ENCODE measurements around the gene WDFY2.

The WDFY2 gene

DNA sequence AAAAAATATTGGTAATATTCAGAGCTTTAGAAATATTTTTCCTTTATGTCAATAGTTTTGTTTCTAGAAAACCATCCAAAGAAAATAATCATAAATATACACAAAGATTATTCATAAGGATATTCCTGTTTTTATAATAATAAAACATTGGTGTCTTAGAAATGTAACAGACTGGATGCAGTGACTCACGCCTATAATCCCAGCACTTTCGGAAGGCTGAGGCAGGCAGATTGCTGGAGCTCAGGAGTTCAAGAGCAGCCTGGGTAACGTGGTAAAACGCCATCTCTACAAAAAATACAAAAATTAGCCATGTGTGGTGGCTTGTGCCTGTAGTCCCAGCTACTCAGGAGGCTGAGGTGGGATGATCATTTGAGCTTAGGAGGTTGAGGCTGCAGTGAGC is 112.9 kb downstream of the WDFY2 start:
- no peaks in the 10 kb centered on the region for H3K36me3 ChIP-seq (ENCODE audit: insufficient read depth, low read length)
- H3K27ac ChIP-seq (ENCODE audit: low read depth, low read length), result no peak overlapping the region
- H3K4me1 ChIP-seq (ENCODE audit: insufficient read depth, low read length), result no peaks in the 10 kb centered on the region
- H3K4me3 ChIP-seq (ENCODE audit: low read depth in 1 of 2, low read length in 2 of 2), result no peak overlapping the region
- no peak overlapping the region for H3K9ac ChIP-seq (ENCODE audit: low read length)
- H3K27me3 ChIP-seq (ENCODE audit: control insufficient read depth in 1 of 2, insufficient read depth in 2 of 2, low read length in 2 of 2), result no peaks in the 10 kb centered on the region
- no peaks in the 10 kb centered on the region for H3K9me3 ChIP-seq (ENCODE audit: low read length)

DNA sequence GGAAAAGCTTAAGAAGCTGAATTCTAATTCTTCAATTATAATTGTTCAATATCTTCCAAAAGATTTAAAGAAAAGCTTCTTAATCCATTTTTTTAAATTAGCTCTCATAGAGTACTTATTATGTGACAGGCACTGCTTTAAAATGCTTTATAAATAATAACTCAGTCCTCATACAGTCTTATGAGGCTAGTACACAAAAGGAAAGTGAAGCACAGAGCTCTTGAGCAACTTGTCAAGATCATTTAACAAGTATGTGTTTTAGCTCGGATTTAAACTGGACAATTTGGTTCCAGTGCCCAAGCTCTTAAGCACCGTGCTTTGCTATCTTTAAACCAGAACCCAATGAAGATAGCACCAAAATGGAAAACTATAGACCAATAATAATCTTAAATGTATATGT is 113.6 kb downstream of the WDFY2 start:
- no peaks in the 10 kb centered on the region for H3K9me3 ChIP-seq (ENCODE audit: low read length)

DNA sequence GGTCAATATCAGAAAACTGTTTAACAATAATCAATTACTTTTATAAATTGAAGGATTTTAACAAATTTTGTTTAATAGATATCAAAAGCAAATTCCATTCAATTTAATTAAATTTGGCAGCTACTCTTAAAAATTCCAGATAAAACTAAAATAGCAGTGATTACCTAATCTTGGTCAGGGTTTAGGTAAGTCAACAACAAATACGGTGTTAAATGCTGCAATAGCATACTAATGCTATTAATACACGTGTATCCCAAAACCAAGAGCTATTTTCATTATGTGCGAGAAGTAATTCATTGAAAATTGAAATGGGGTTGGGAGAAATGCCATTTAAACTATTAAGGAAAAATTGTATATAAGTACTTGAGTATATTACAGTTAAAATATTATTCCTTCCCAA is 114.1 kb downstream of the WDFY2 start:
- no peak overlapping the region for H3K4me3 ChIP-seq (ENCODE audit: low read depth in 1 of 2, low read length in 2 of 2)
- no peaks in the 10 kb centered on the region for H3K9me3 ChIP-seq (ENCODE audit: low read length)
- no peak overlapping the region for H3K27ac ChIP-seq (ENCODE audit: low read depth, low read length)
- no peaks in the 10 kb centered on the region for H3K36me3 ChIP-seq (ENCODE audit: insufficient read depth, low read length)
- no peaks in the 10 kb centered on the region for H3K4me1 ChIP-seq (ENCODE audit: insufficient read depth, low read length)
- no peaks in the 10 kb centered on the region for H3K27me3 ChIP-seq (ENCODE audit: control insufficient read depth in 1 of 2, insufficient read depth in 2 of 2, low read length in 2 of 2)
- no peak overlapping the region for H3K9ac ChIP-seq (ENCODE audit: low read length)

More for the DNA sequence above, 113.6 kb downstream of the WDFY2 start:
- Histone ChIP-seq H3K4me3 (ENCODE audit: low read depth in 1 of 2, low read length in 2 of 2) (no peak overlapping the region), H3K27ac (ENCODE audit: low read depth, low read length) (no peak overlapping the region), H3K36me3 (ENCODE audit: insufficient read depth, low read length) (no peaks in the 10 kb centered on the region), H3K9ac (ENCODE audit: low read length) (no peak overlapping the region), H3K4me1 (ENCODE audit: insufficient read depth, low read length) (no peaks in the 10 kb centered on the region), H3K27me3 (ENCODE audit: control insufficient read depth in 1 of 2, insufficient read depth in 2 of 2, low read length in 2 of 2) (no peaks in the 10 kb centered on the region)

DNA sequence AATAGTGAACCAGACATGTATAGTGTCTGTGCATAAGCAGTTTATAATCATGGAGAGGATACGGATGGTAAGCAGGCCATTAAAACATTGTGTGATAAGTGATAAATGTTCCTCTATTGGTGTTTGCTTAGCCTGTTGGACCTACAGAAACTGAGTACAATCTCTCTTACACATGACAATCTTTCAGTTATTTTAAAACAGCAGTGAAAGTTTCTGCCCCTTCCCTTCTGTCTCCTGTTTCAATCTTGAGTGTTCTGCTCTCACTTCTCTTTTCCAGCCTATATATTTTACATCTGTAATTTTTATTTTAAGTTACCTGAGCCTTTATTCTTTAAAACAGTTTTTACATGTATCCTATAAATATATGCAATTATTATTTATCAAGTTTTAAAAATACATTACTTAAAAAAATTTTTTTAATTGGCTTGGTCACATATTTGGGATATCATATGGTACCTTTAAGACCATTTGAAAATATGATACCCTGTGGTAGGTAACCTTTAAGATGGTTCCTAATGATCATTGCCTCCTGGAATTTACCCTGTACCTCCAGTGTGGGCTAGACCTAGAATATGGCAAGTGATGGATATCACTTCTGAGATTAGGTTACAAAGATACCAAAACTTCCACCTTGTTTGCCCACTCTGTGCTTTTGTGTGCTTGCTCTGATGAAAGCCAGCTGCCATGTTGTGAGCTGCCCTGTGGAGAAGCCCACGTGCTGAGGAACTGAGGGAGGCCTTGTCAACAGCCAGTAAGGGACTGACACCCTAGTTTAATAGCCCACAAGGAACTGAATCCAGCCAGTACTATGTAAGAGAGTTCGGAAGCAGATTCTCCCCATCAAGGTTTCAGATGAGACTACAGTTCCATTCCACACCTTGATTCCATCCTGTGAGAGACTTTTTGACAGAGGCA is 120.4 kb downstream of the WDFY2 start:
- no peak overlapping the region for H3K27ac ChIP-seq (ENCODE audit: low read depth, low read length)
- H3K36me3 ChIP-seq (ENCODE audit: insufficient read depth, low read length), result no peaks in the 10 kb centered on the region
- no peak overlapping the region for H3K4me3 ChIP-seq (ENCODE audit: low read depth in 1 of 2, low read length in 2 of 2)
- H3K9ac ChIP-seq (ENCODE audit: low read length), result no peak overlapping the region
- H3K27me3 ChIP-seq (ENCODE audit: control insufficient read depth in 1 of 2, insufficient read depth in 2 of 2, low read length in 2 of 2), result no peaks in the 10 kb centered on the region
- no peaks in the 10 kb centered on the region for H3K9me3 ChIP-seq (ENCODE audit: low read length)
- no peaks in the 10 kb centered on the region for H3K4me1 ChIP-seq (ENCODE audit: insufficient read depth, low read length)

DNA sequence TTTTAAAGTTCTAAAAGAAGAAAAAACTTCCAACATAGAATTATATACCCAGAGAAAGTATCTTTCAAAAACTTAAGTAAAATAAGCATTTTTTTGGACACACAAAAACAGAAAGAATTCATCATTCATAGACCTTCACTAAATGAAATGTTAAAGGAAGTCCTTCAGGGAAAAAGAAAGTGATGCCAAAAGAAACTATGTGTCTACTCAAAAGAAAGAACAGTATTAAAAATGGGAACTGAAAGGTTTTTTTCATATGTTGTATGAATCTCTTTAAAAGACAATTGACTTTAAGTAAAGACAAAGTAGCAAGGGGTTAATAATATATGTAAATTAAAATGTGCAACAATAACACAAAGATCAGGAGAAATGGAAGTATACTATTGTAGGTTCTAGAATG is 123.2 kb downstream of the WDFY2 start:
- Histone ChIP-seq H3K9me3 (ENCODE audit: low read length) (no peaks in the 10 kb centered on the region), H3K4me1 (ENCODE audit: insufficient read depth, low read length) (no peaks in the 10 kb centered on the region), H3K27ac (ENCODE audit: low read depth, low read length) (no peak overlapping the region), H3K9ac (ENCODE audit: low read length) (no peak overlapping the region), H3K36me3 (ENCODE audit: insufficient read depth, low read length) (no peaks in the 10 kb centered on the region), H3K4me3 (ENCODE audit: low read depth in 1 of 2, low read length in 2 of 2) (no peak overlapping the region), H3K27me3 (ENCODE audit: control insufficient read depth in 1 of 2, insufficient read depth in 2 of 2, low read length in 2 of 2) (no peaks in the 10 kb centered on the region)

DNA sequence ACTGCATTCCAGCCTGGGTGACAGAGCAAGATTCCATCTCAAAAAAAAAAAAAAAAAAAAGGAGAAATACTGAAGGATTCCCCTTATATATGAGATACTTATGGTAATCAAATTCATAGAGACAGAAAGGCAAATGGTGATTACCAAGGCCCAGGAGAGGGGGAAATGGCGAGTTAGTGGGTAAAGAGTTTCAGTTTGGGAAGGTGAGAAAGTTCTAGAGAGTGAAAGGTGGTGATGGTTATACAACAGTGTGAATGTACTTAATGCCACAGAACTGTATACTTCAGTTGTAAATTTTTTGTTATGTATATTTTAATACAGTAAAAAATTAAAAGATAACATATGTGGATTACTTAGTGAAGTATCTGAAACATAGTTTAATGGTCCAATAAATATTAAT is 129.5 kb downstream of the WDFY2 start:
- Histone ChIP-seq H3K9ac (ENCODE audit: low read length) (no peak overlapping the region), H3K4me1 (ENCODE audit: insufficient read depth, low read length) (no peaks in the 10 kb centered on the region), H3K27me3 (ENCODE audit: control insufficient read depth in 1 of 2, insufficient read depth in 2 of 2, low read length in 2 of 2) (no peaks in the 10 kb centered on the region), H3K4me3 (ENCODE audit: low read depth in 1 of 2, low read length in 2 of 2) (no peak overlapping the region), H3K36me3 (ENCODE audit: insufficient read depth, low read length) (no peaks in the 10 kb centered on the region), H3K27ac (ENCODE audit: low read depth, low read length) (no peak overlapping the region), H3K9me3 (ENCODE audit: low read length) (no peaks in the 10 kb centered on the region)

DNA sequence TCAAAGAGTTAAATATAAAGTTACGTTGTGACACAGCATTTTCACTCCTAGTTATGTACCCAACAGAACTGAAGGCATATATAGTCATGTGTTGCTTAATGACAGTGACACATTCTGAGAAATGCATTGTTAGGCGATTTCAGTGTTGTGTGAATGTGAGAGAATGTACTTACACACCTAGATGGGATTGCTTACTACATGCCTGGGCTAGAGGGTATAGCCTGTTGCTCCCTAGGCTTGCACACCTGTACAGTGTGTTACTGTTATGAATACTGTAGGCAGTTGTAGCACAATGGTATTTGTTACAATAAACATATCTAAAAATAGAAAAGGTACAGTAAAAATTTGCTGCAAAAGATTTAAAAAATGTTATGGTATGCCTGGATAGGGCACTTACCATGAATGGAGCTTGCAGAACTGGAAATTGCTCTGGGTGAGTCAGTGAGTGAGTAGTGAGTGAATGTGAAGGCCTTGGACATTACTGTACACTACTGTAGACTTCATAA is 130.5 kb downstream of the WDFY2 start:
- no peak overlapping the region for H3K4me3 ChIP-seq (ENCODE audit: low read depth in 1 of 2, low read length in 2 of 2)
- no peaks in the 10 kb centered on the region for H3K27me3 ChIP-seq (ENCODE audit: control insufficient read depth in 1 of 2, insufficient read depth in 2 of 2, low read length in 2 of 2)
- H3K9me3 ChIP-seq (ENCODE audit: low read length), result no peaks in the 10 kb centered on the region
- no peak overlapping the region for H3K27ac ChIP-seq (ENCODE audit: low read depth, low read length)
- H3K36me3 ChIP-seq (ENCODE audit: insufficient read depth, low read length), result no peaks in the 10 kb centered on the region
- no peaks in the 10 kb centered on the region for H3K4me1 ChIP-seq (ENCODE audit: insufficient read depth, low read length)
- H3K9ac ChIP-seq (ENCODE audit: low read length), result no peak overlapping the region

DNA sequence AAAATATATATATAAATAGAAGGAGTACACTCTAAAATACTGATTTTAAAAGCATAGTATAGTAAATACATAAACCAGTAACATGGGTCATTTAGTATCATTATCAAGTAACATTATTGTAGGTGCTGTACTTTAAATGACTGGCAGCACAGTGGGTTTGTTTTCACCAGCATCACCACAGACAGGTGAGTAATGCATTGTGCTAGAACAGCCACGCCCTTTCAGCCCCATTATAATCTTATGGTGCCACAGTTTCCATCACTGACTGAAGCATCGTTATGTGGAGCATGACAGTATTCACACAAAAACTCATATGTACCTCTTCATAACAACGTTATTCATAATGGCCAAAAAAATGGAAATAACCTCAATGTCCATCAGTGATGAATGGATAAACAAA is 131.4 kb downstream of the WDFY2 start:
- H3K9me3 ChIP-seq (ENCODE audit: low read length), result no peaks in the 10 kb centered on the region
- H3K36me3 ChIP-seq (ENCODE audit: insufficient read depth, low read length), result no peaks in the 10 kb centered on the region
- peaks cover 3% of the 10 kb centered on the region for H3K4me1 ChIP-seq (ENCODE audit: insufficient read depth, low read length)
- no peak overlapping the region for H3K27ac ChIP-seq (ENCODE audit: low read depth, low read length)
- H3K4me3 ChIP-seq (ENCODE audit: low read depth in 1 of 2, low read length in 2 of 2), result no peak overlapping the region
- no peaks in the 10 kb centered on the region for H3K27me3 ChIP-seq (ENCODE audit: control insufficient read depth in 1 of 2, insufficient read depth in 2 of 2, low read length in 2 of 2)
- H3K9ac ChIP-seq (ENCODE audit: low read length), result no peak overlapping the region

DNA sequence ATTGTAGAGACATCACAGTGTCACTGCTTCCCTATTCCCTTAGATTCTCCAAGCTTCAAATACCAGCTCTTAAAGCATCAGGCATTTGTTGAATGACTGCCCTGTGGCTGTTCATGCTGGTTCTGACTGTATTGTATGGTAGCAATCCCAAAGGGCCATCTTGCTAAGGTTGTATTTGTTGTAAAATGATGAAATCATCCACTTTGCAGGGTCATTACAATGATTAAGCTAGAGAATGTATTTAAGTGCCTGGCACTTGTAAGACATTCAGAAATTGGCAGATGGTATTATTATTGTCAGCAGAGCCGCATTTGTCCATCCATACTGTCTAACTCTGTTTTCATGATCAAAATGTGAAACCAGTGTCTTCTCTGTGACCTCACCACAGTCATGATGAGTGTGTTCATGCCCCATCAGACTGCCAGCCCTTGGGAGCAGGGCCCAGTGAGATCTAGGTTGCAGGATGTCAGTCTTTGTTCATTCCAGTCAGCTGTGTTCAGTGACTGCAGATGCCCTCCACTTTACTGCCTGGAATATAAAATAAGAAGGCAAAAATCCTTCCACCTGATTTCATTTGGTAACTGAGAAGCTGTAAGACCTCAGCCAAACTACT is 133.6 kb downstream of the WDFY2 start:
- no peaks in the 10 kb centered on the region for H3K9me3 ChIP-seq (ENCODE audit: low read length)
- no peak overlapping the region for H3K4me3 ChIP-seq (ENCODE audit: low read depth in 1 of 2, low read length in 2 of 2)
- no peak overlapping the region for H3K27ac ChIP-seq (ENCODE audit: low read depth, low read length)
- H3K9ac ChIP-seq (ENCODE audit: low read length), result no peak overlapping the region
- no peaks in the 10 kb centered on the region for H3K36me3 ChIP-seq (ENCODE audit: insufficient read depth, low read length)
- H3K4me1 ChIP-seq (ENCODE audit: insufficient read depth, low read length), result peaks cover 15% of the 10 kb centered on the region
- no peaks in the 10 kb centered on the region for H3K27me3 ChIP-seq (ENCODE audit: control insufficient read depth in 1 of 2, insufficient read depth in 2 of 2, low read length in 2 of 2)

DNA sequence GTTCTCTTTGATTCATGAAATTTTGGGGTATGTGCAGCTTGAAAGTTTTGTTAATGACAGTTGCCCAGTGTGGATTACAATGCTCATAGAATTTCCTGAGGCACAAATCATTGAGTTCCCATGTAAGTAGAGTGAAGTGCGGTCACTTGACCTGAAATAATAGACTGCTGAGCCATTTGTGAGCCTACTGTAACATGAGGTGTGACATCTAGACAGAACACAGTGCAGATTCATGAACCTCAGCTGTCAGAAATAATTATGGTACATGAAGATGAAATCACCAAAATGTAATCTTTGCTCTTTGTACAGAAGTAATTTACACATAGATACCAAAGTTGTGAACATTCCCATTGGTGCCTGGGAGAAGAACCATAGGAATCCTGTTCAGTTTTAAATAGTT is 135.1 kb downstream of the WDFY2 start:
- Histone ChIP-seq H3K4me3 (ENCODE audit: low read depth in 1 of 2, low read length in 2 of 2) (no peak overlapping the region), H3K36me3 (ENCODE audit: insufficient read depth, low read length) (no peaks in the 10 kb centered on the region), H3K9me3 (ENCODE audit: low read length) (no peaks in the 10 kb centered on the region), H3K27me3 (ENCODE audit: control insufficient read depth in 1 of 2, insufficient read depth in 2 of 2, low read length in 2 of 2) (no peaks in the 10 kb centered on the region), H3K4me1 (ENCODE audit: insufficient read depth, low read length) (peaks cover 15% of the 10 kb centered on the region), H3K27ac (ENCODE audit: low read depth, low read length) (no peak overlapping the region), H3K9ac (ENCODE audit: low read length) (no peak overlapping the region)

DNA sequence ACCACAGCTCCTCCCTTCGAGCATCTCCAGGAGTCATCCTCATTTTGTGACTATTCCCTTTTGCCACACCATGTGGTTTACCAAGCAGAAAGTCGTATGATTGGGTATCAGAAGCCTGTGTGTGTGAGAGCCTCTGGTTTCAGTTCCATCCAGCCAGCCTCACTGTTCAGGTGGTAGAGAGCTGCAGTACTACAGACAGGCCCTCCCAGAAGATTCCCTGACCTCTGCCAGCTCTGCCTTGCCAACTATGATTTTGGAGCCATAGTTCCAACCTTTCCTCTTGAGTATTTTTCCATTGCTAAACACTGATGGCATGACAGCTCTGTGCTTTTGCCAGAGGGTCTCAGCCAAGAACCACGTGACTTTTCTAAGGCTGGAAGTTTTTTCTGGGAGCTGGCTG is 137.2 kb downstream of the WDFY2 start:
- H3K4me1 ChIP-seq (ENCODE audit: insufficient read depth, low read length), result peaks cover 18% of the 10 kb centered on the region
- H3K4me3 ChIP-seq (ENCODE audit: low read depth in 1 of 2, low read length in 2 of 2), result no peak overlapping the region
- H3K36me3 ChIP-seq (ENCODE audit: insufficient read depth, low read length), result no peaks in the 10 kb centered on the region
- H3K27ac ChIP-seq (ENCODE audit: low read depth, low read length), result no peak overlapping the region
- no peaks in the 10 kb centered on the region for H3K27me3 ChIP-seq (ENCODE audit: control insufficient read depth in 1 of 2, insufficient read depth in 2 of 2, low read length in 2 of 2)
- H3K9me3 ChIP-seq (ENCODE audit: low read length), result no peaks in the 10 kb centered on the region
- no peak overlapping the region for H3K9ac ChIP-seq (ENCODE audit: low read length)
